LHCN-M2 (cell line): ENCODE data around the gene PIK3R2. TPM values are rescaled to one million over a fixed set of nuclear protein-coding genes. Genes with fewer than 3 reads are reported as not detected.

Experiments used
- DNase-seq: peaks from one replicate; pipeline ENCODE4 v3.0.0-alpha.2; 2012; ENCODE audit warnings: low read depth
- total RNA-seq: library from RNA; depleted of rRNA; stranded (reverse); fragments of >200 nt; gene quantifications from 2 replicates; pipeline ENCODE4 v1.2.3, GENCODE V29; 2014

PIK3R2 gene
- total RNA-seq, 1 experiment from 2014 or later, result 40.6 TPM

GRCh38 chr19:18173054-18173571 lies 20.1 kb downstream of the PIK3R2 start:
- peak; percentile 58 for DNase-seq

GRCh38 chr19:18173572-18174288 lies 20.8 kb downstream of the PIK3R2 start, which contains the start of gene IFI30:
Gene IFI30 (plus strand): TSS chr19:18173813. CDS start chr19:18173842, 29 bp downstream.
- peak; percentile 44 for DNase-seq

- DNase-seq, result no peak
These were observed 22.0 kb downstream of the PIK3R2 start for GRCh38 chr19:18174983-18175382.

GRCh38 chr19:18176367-18177310 lies 23.7 kb downstream of the PIK3R2 start:
- DNase-seq, result no peak

GRCh38 chr19:18179957-18180356 lies 27.0 kb downstream of the PIK3R2 start:
- no peak for DNase-seq

GRCh38 chr19:18183529-18183928 lies 30.6 kb downstream of the PIK3R2 start:
- no peak for DNase-seq

- DNase-seq, result no peak
These were observed 32.6 kb downstream of the PIK3R2 start for GRCh38 chr19:18185538-18185937.

GRCh38 chr19:18190278-18190677 lies 37.3 kb downstream of the PIK3R2 start:
- no peak for DNase-seq

- no peak for DNase-seq
These were observed 38.7 kb downstream of the PIK3R2 start for GRCh38 chr19:18191640-18192062.

GRCh38 chr19:18192673-18193387 lies 39.9 kb downstream of the PIK3R2 start, which contains the start of gene MPV17L2:
Gene MPV17L2 (plus strand): TSS chr19:18193218. CDS start chr19:18193282, 64 bp downstream.
- peak; percentile 100 for DNase-seq

- no peak for DNase-seq
These were observed 40.6 kb downstream of the PIK3R2 start for GRCh38 chr19:18193388-18194180.

- DNase-seq, result no peak
These were observed 41.2 kb downstream of the PIK3R2 start for GRCh38 chr19:18194181-18194530.

GRCh38 chr19:18194554-18195238 lies 41.7 kb downstream of the PIK3R2 start:
- no peak for DNase-seq

- DNase-seq, result no peak
These were observed 43.5 kb downstream of the PIK3R2 start for GRCh38 chr19:18196511-18196845.

- DNase-seq, result no peak
These were observed 44.3 kb downstream of the PIK3R2 start for GRCh38 chr19:18197306-18197705.

GRCh38 chr19:18197941-18198340 lies 45.0 kb downstream of the PIK3R2 start:
- no peak for DNase-seq

- no peak for DNase-seq
These were observed 45.4 kb downstream of the PIK3R2 start for GRCh38 chr19:18198374-18198773.

GRCh38 chr19:18202397-18202777 lies 49.4 kb downstream of the PIK3R2 start:
- DNase-seq, result no peak

- DNase-seq, result peak; percentile 23
These were observed 49.9 kb downstream of the PIK3R2 start for GRCh38 chr19:18202778-18203407.

- no peak for DNase-seq
These were observed 50.5 kb downstream of the PIK3R2 start for GRCh38 chr19:18203408-18203862.
